Adrenal gland (tissue), 12 donors: ENCODE measurements around the gene SLC2A9. TPM values are rescaled to one million over a fixed set of nuclear protein-coding genes. Genes with fewer than 3 reads are reported as not detected.

Source experiments
- DNase-seq, 7 donors: peaks; one replicate each; pipeline ENCODE4 v3.0.0-alpha.2; 2019 to 2020
- H3K27ac ChIP-seq, 5 donors: fragments of 200-600 bp; sonication (generic) in 4 of 5; 1 replicate in 3 of 5; 2 replicates in 2 of 5; pipeline versions ENCODE4 v1.5.1 to v1.8.0; 2016 to 2020; ENCODE audit warnings: mild to moderate bottlenecking in 1 of 5
- H3K27me3 ChIP-seq: fragments of 200-600 bp; 2 replicates; pipeline ENCODE4 v1.8.0; 2021
- H3K36me3 ChIP-seq, 2 donors: fragments of 200-600 bp; replicated peaks in 1 of 2; 1 replicate in 1 of 2; 2 replicates in 1 of 2; pipeline versions ENCODE4 v1.5.1 to v1.8.0; 2018 to 2022
- H3K4me1 ChIP-seq, 2 donors: fragments of 200-600 bp; replicated peaks in 1 of 2; 1 replicate in 1 of 2; 2 replicates in 1 of 2; pipeline versions ENCODE4 v1.5.1 to v1.8.0; 2018 to 2021
- H3K4me3 ChIP-seq, 4 donors: fragments of 200-600 bp; sonication (generic) in 3 of 4; one replicate each; pipeline ENCODE4 v1.5.1; 2016 to 2018
- H3K9me3 ChIP-seq, 3 donors: fragments of 200-600 bp; sonication (generic) in 1 of 3; replicated peaks in 1 of 3; 1 replicate in 2 of 3; 2 replicates in 1 of 3; pipeline versions ENCODE4 v1.5.1 to v1.8.0; 2016 to 2021
- CTCF ChIP-seq, 6 experiments: fragments of 450-650 bp in 4 of 6; fragments of 200-600 bp in 2 of 6; sonication (generic) in 1 of 6; IDR thresholded peaks; 1 replicate in 5 of 6; 2 replicates in 1 of 6; pipeline versions ENCODE4 v1.5.1 to v1.8.0; 2016 to 2021; ENCODE audit warnings: antibody characterized with exemption in 6 of 6, mild to moderate bottlenecking in 2 of 6, moderate library complexity in 1 of 6
- POLR2A ChIP-seq, 2 donors: fragments of 450-650 bp; IDR thresholded peaks; one replicate each; pipeline ENCODE4 v1.6.1; 2017; ENCODE audit warnings: antibody characterized with exemption in 2 of 2, mild to moderate bottlenecking in 2 of 2, moderate library complexity in 1 of 2
- WGBS, 4 donors: extraction: QIAGEN DNeasy Blood & Tissue Kit in 2 of 4; methylation state at CpG; one replicate each; pipeline versions ENCODE4 v1.1.5 to v1.1.7; 2013 to 2017; 5-methylcytosine and 5-hydroxymethylcytosine counted together
- intact Hi-C, 2 donors: fragments of 100-400 bp; cut with DNase I; formaldehyde crosslinking; loops; one replicate each; pipeline versions ENCODE4 v1.14.1 to v1.15.0; 2022 to 2023
- polyA plus RNA-seq, 3 donors: library from polyadenylated mRNA; stranded (reverse); fragments of 200-250 nt in 2 of 3; fragments of 350-450 nt in 1 of 3; fragmentation: Illumina TruSeq in 1 of 3; extraction: RNeasy Lipid Tissue Mini Kit (QIAGEN cat#74804) in 1 of 3; gene quantifications; one replicate each; pipeline ENCODE4 v1.2.3, GENCODE V29; 2013 to 2014
- total RNA-seq, 9 donors: library from RNA; depleted of rRNA in 4 of 9; stranded (reverse); fragments of >200 nt in 4 of 9; fragments of 120-200 nt in 1 of 9; fragmentation: NEBNext Ultra II Directional in 1 of 9; extraction: Animal tissue kit (Norgen Biotek cat#: 25700) in 1 of 9; gene quantifications; one replicate each; pipeline versions ENCODE4 v1.1.0 to v1.2.4, GENCODE V29; 2013 to 2023
- donor health status: healthy with polysubstance abuse.
- donor health status: Bipolar disorder and iron deficiency.
- donor health status: DM: yes; HTN: yes; CAD: no.
- donor health status: DM: no; HTN: no; CAD: no.
- donor health status: DM: no; HTN: no; CAD: no.
- donor health status: DM: yes; HTN: yes; CAD: no.

The SLC2A9 gene
- total and polyA plus RNA-seq, 12 donors, result 1.8 to 16.6 (median 8.5) TPM

GRCh38 chr4:10015140-10015753 lies 6.0 kb downstream of the SLC2A9 start:
- WGBS, 4 donors, result 38 to 57% (median 49%) methylated on average over 6 to 7 of the region's 7 CpGs
- peak; percentile 36 to 72 (median 66) for TF ChIP-seq CTCF (IDR thresholded peaks at IDR 0.05)
- TF ChIP-seq POLR2A (IDR thresholded peaks at IDR 0.05), result no peak
- H3K36me3 ChIP-seq, result no peaks in the 10 kb centered on the region
- intact Hi-C loops, result loop anchor here (5.0 to 10.0 kb wide), 4 partner anchors 110 to 320 kb away; no protein-coding TSS in a partner anchor
- peak; percentile 56 to 85 (median 67) for DNase-seq
- H3K9me3 ChIP-seq, result no peaks in the 10 kb centered on the region
- H3K4me1 ChIP-seq, result peaks cover 6 to 12% of the 10 kb centered on the region in 2 donors
- H3K27ac ChIP-seq, result no peak overlapping the region
- no peak overlapping the region for H3K4me3 ChIP-seq
- no peaks in the 10 kb centered on the region for H3K27me3 ChIP-seq

- intact Hi-C loops, result loop anchor here (5.0 to 10.0 kb wide), 4 partner anchors 41 to 319 kb away; no protein-coding TSS in a partner anchor
- H3K4me1 ChIP-seq, result peaks cover 0 to 5% of the 10 kb centered on the region in 2 donors
- H3K4me3 ChIP-seq, result no peak overlapping the region
- H3K9me3 ChIP-seq, result no peaks in the 10 kb centered on the region
- DNase-seq, result peak in 6 of 7 donors; percentile 49 to 76 (median 73)
- 62 to 89% (median 80%) methylated on average over 3 to 6 of the region's 6 CpGs for WGBS, 4 donors
- H3K27ac ChIP-seq, result no peak overlapping the region
- TF ChIP-seq CTCF (IDR thresholded peaks at IDR 0.05), result peak; percentile 29 to 59 (median 46)
- TF ChIP-seq POLR2A (IDR thresholded peaks at IDR 0.05), result no peak
- H3K36me3 ChIP-seq, result no peaks in the 10 kb centered on the region
- H3K27me3 ChIP-seq, result no peaks in the 10 kb centered on the region
These were observed 7.6 kb downstream of the SLC2A9 start for GRCh38 chr4:10013722-10014121.

- Histone ChIP-seq H3K9me3 (no peaks in the 10 kb centered on the region), H3K4me1 (peaks cover 0 to 12% of the 10 kb centered on the region in 2 donors), H3K27me3 (no peaks in the 10 kb centered on the region), H3K36me3 (no peaks in the 10 kb centered on the region), H3K4me3 (no peak overlapping the region), H3K27ac (no peak overlapping the region)
- intact Hi-C loops, result loop anchor here (5.0 to 10.0 kb wide), 4 partner anchors 40 to 317 kb away; no protein-coding TSS in a partner anchor
- TF ChIP-seq CTCF (IDR thresholded peaks at IDR 0.05), result no peak
- TF ChIP-seq POLR2A (IDR thresholded peaks at IDR 0.05), result no peak
- no peak for DNase-seq
- 70 to 91% (median 82%) methylated on average over 3 of the region's 3 CpGs for WGBS, 4 donors
These were observed 9.4 kb downstream of the SLC2A9 start for GRCh38 chr4:10011885-10012284.

- TF ChIP-seq POLR2A (IDR thresholded peaks at IDR 0.05) (no peak), CTCF (IDR thresholded peaks at IDR 0.05) (no peak)
- WGBS, 4 donors, result 60 to 71% (median 68%) methylated on average over 1 of the region's 1 CpG
- intact Hi-C loops, result loop anchor here (5.0 to 10.0 kb wide), 4 partner anchors 39 to 316 kb away; no protein-coding TSS in a partner anchor
These were observed 10.0 kb downstream of the SLC2A9 start for GRCh38 chr4:10011277-10011676.

More at GRCh38 chr4:10011277-10011676, 10.0 kb downstream of the SLC2A9 start:
- Histone ChIP-seq H3K4me1 (peaks cover 0 to 17% of the 10 kb centered on the region in 2 donors), H3K27ac (no peak overlapping the region), H3K4me3 (no peak overlapping the region), H3K36me3 (no peaks in the 10 kb centered on the region), H3K9me3 (no peaks in the 10 kb centered on the region), H3K27me3 (no peaks in the 10 kb centered on the region)
- no peak for DNase-seq
